Panc1 (cell line): ENCODE measurements around the gene LHFPL4. TPM values are rescaled to one million over a fixed set of nuclear protein-coding genes. Genes with fewer than 3 reads are reported as not detected.
"Not testable (repeated sequence)": the region's sequence is repeated elsewhere in the genome, so short reads cannot be mapped to it uniquely, and the experiment has no call there.

Experiments
- ATAC-seq: fragments of 200-7000 bp; cut with Tn5 transposase; 2 replicates; pipeline ENCODE4 v1.9.1; 2020; ENCODE audit warnings: mild to moderate bottlenecking, moderate library complexity
- Bru-seq: library from RNA; stranded (reverse); fragments of 400-500 nt; gene quantifications from one replicate; lab custom pipeline; 2021; lab: Mats Ljungman, UMichigan
- BruChase-seq, 2 experiments: library from RNA; stranded (reverse); fragments of 400-500 nt; gene quantifications; one replicate each; lab custom pipeline; 2021; lab: Mats Ljungman, UMichigan
- BruUV-seq: library from RNA; stranded (reverse); fragments of 400-500 nt; replicated peaks from 2 replicates; lab custom pipeline; 2021; lab: Mats Ljungman, UMichigan
- CTCF ChIA-PET: fragments of 300-600 bp; sonication (Branson Sonifier 250); formaldehyde crosslinking; loops from one replicate; lab custom pipeline; 2022; ENCODE audit warnings: antibody characterized with exemption; lab: Charles Lee
- POLR2A ChIA-PET: fragments of 300-600 bp; sonication (Branson Sonifier 250); formaldehyde crosslinking; loops from one replicate; lab custom pipeline; 2022; ENCODE audit warnings: antibody characterized with exemption; lab: Charles Lee
- DNase-seq: peaks from one replicate; pipeline ENCODE4 v3.0.0-alpha.2; 2010; ENCODE audit warnings: low read depth, low spot score
- H3K27ac ChIP-seq: 2 replicates; pipeline ENCODE4 v1.5.1; 2011; ENCODE audit warnings: mild to moderate bottlenecking, low read length, inconsistent platforms
- H3K27me3 ChIP-seq: fragments of 200-500 bp; sonication (Bioruptor generic); 2 replicates; pipeline ENCODE4 v1.6.0; 2014; ENCODE audit warnings: low read length, inconsistent platforms; ENCODE audit not compliant: control insufficient read depth, insufficient read depth
- H3K36me3 ChIP-seq: fragments of 200-500 bp; sonication (Bioruptor generic); 2 replicates; pipeline ENCODE4 v1.5.1; 2014; ENCODE audit warnings: inconsistent platforms, mild to moderate bottlenecking, low read length, moderate library complexity; ENCODE audit not compliant: control insufficient read depth, insufficient read depth
- H3K4me1 ChIP-seq: 2 replicates; pipeline ENCODE4 v1.5.1; 2011; ENCODE audit warnings: inconsistent platforms, mild to moderate bottlenecking, low read length, moderate library complexity; ENCODE audit not compliant: control insufficient read depth, insufficient read depth
- H3K4me3 ChIP-seq, 2 experiments: 2 replicates each; pipeline ENCODE4 v1.5.1; 2011 to 2012; ENCODE audit warnings: low read depth in 2 of 2, low read length in 2 of 2, mild to moderate bottlenecking in 2 of 2, inconsistent platforms in 1 of 2, moderate library complexity in 1 of 2
- H3K9me3 ChIP-seq: fragments of 200-500 bp; sonication (Bioruptor generic); 2 replicates; pipeline ENCODE4 v1.5.1; 2014; ENCODE audit warnings: low read depth, mild to moderate bottlenecking, inconsistent platforms, low read length, moderate library complexity; ENCODE audit not compliant: control insufficient read depth, insufficient read depth
- CTCF ChIP-seq: fragments of 450-650 bp; IDR thresholded peaks from 2 replicates; pipeline ENCODE4 v1.5.1; 2017; ENCODE audit warnings: mild to moderate bottlenecking
- POLR2AphosphoS5 ChIP-seq: IDR thresholded peaks from 2 replicates; pipeline ENCODE4 v1.6.1; 2012; ENCODE audit warnings: mild to moderate bottlenecking, low read depth, low read length, moderate library complexity
- REST ChIP-seq, 2 experiments: IDR thresholded peaks; 2 replicates each; pipeline ENCODE4 v1.6.1; 2011 to 2012; ENCODE audit warnings: low read depth in 2 of 2, control low read depth in 1 of 2, low read length in 1 of 2, mild to moderate bottlenecking in 1 of 2, moderate library complexity in 1 of 2; ENCODE audit not compliant: insufficient read depth in 1 of 2
- SIN3A ChIP-seq: IDR thresholded peaks from 2 replicates; pipeline ENCODE4 v1.6.1; 2012; ENCODE audit warnings: low read depth, mild to moderate bottlenecking, low read length, moderate library complexity, borderline replicate concordance; ENCODE audit not compliant: insufficient read depth
- TCF7L2 ChIP-seq: IDR thresholded peaks from 2 replicates; pipeline ENCODE4 v1.6.1; 2011; ENCODE audit warnings: mild to moderate bottlenecking, low read depth, low read length, inconsistent platforms
- in situ Hi-C: cut with HindIII; loops from 2 replicates; pipeline ENCODE4 v1.10.0; 2016; ENCODE audit warnings: low sequenced_read_pairs, low pct_unique_long_range_greater_than_20kb
- intact Hi-C: fragments of 100-400 bp; cut with micrococcal nuclease; formaldehyde crosslinking; loops from one replicate; pipeline ENCODE4 v1.10.0; 2022; ENCODE audit not compliant: unreplicated experiment
- long read RNA-seq: library from polyadenylated mRNA; unstranded; transcript quantifications from one replicate; pipeline ENCODE4 v2.0.0, GENCODE V29; 2021; ENCODE audit not compliant: unreplicated experiment
- polyA plus RNA-seq: library from polyadenylated mRNA; unstranded; fragments of >200 nt; gene quantifications from one replicate; pipeline ENCODE4 v1.2.1, GENCODE V29; 2012; ENCODE audit warnings: missing spikeins; ENCODE audit not compliant: insufficient read length
- total RNA-seq: library from RNA; stranded (reverse); gene quantifications from one replicate; pipeline ENCODE4 v1.2.1, GENCODE V29; 2021; ENCODE audit not compliant: unreplicated experiment

LHFPL4 gene
- total RNA-seq, result not detected
- not detected for polyA plus RNA-seq
- not detected for Bru-seq, nascent RNA
- BruChase-seq, experiment 1, labeled RNA remaining after a 2-hour chase, result not detected
- percentile 4 among the genes with signal in this experiment for BruChase-seq, experiment 2, labeled RNA remaining after a 6-hour chase
- long read RNA-seq, partial matches to known transcripts, result 0 of 1 reads
- long read RNA-seq, other reads (novel, unspliced or antisense), result 1 of 1 reads

- DNase-seq (no peak), ATAC-seq (no peak)
- H3K36me3 ChIP-seq, result no peaks in the 10 kb centered on the region
- in situ Hi-C loops, result no loop called here
- BruUV-seq, result no TSS peak
- no peak for TF ChIP-seq TCF7L2
- no peak for TF ChIP-seq REST (IDR thresholded peaks at IDR 0.05; ENCODE audit: insufficient read depth in 1 of 2, low read depth in 2 of 2, low read length in 1 of 2)
- no peak for TF ChIP-seq SIN3A
- TF ChIP-seq POLR2AphosphoS5, result no peak
- no peak for TF ChIP-seq CTCF
- H3K4me1 ChIP-seq, result no peaks in the 10 kb centered on the region
- peak within 1 kb of the TSS in 1 of 2 experiments; percentile 11; a peak in 1 of 4 replicates for H3K4me3 ChIP-seq
- CTCF ChIA-PET, result no interaction called here
- POLR2A ChIA-PET, result no interaction called here
- no peak within 1 kb of the TSS for H3K27ac ChIP-seq
- H3K9me3 ChIP-seq, result no peaks in the 10 kb centered on the region
- intact Hi-C loops, result no loop called here
- peaks cover 7% of the 10 kb centered on the region for H3K27me3 ChIP-seq
These were observed at the start of gene LHFPL4 for GRCh38 chr3:9553021-9553947. Gene LHFPL4, minus strand, starts transcription at chr3:9553822. Its CDS starts 1,143 bp downstream, at chr3:9552679.

DNA sequence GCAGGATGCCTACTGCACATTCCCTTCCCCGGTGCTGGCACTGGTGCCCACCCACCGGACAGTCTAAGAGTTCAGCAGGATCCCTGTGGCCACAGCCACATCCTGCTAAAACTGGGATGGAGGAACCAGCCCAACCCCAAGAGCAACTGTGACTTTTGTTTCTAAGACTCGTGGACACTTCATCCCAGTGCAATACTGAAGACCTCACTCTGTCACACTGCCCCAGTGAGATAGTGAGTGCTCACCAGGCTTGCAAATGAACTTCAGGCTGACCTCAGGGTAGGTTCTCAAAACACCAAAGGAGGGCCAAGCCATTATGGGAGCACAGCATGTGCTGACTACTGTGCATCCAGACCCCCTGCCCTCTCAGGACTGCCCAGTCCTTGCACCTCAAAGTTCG, 49.0 kb upstream of the LHFPL4 start:
- no TSS peak for BruUV-seq
- DNase-seq (no peak), ATAC-seq (no peak)
- intact Hi-C loops (no loop called here), in situ Hi-C loops (no loop called here)
- no peak overlapping the region for H3K4me3 ChIP-seq
- no peaks in the 10 kb centered on the region for H3K9me3 ChIP-seq
- CTCF ChIA-PET, result no interaction called here
- no peaks in the 10 kb centered on the region for H3K4me1 ChIP-seq
- no peaks in the 10 kb centered on the region for H3K27me3 ChIP-seq
- POLR2A ChIA-PET, result no interaction called here
- H3K27ac ChIP-seq, result no peak overlapping the region
- H3K36me3 ChIP-seq, result no peaks in the 10 kb centered on the region
- TF ChIP-seq TCF7L2, result no peak

GRCh38 chr3:9601006-9601581, 47.5 kb upstream of the LHFPL4 start:
- in situ Hi-C loops, DNase-seq, H3K36me3 ChIP-seq, BruUV-seq, ATAC-seq, intact Hi-C loops, H3K4me1 ChIP-seq, CTCF ChIA-PET, H3K4me3 ChIP-seq, H3K27ac ChIP-seq, H3K9me3 ChIP-seq, H3K27me3 ChIP-seq: not testable (repeated sequence)
- POLR2A ChIA-PET, result interaction anchor here (0.6 kb wide), 1 partner anchor 132 kb away, joined by 3 read pairs; no protein-coding TSS in a partner anchor
